Activated CD8-positive, alpha-beta T cell treated with anti-CD3 and anti-CD28 coated beads for 36 hours (primary cell): Measurements from ENCODE around the gene CARD6. TPM values are rescaled to one million over a fixed set of nuclear protein-coding genes. Genes with fewer than 3 reads are reported as not detected.
"Not testable (repeated sequence)": the region's sequence is repeated elsewhere in the genome, so short reads cannot be mapped to it uniquely, and the experiment has no call there.

Source experiments
- ATAC-seq: fragments of 200-7000 bp; cut with Tn5 transposase; one replicate; pipeline ENCODE4 v1.10.0; 2021; ENCODE audit warnings: mild to moderate bottlenecking, moderate library complexity
- CTCF ChIA-PET: fragments of 350-600 bp; sonication (Branson Sonifier 250); formaldehyde crosslinking; loops from one replicate; lab custom pipeline; 2021; ENCODE audit warnings: antibody characterized with exemption; lab: Charles Lee
- POLR2A ChIA-PET: fragments of 350-600 bp; sonication (Branson Sonifier 250); formaldehyde crosslinking; loops from one replicate; lab custom pipeline; 2021; ENCODE audit warnings: antibody characterized with exemption; lab: Charles Lee
- DNase-seq: peaks from one replicate; pipeline ENCODE4 v3.0.0-alpha.2; 2020
- H3K27ac Mint-ChIP-seq: one replicate; pipeline ENCODE4 v1.8.0; 2021; ENCODE audit warnings: mild to moderate bottlenecking, mixed read lengths
- H3K27me3 Mint-ChIP-seq: one replicate; pipeline ENCODE4 v1.8.0; 2021; ENCODE audit warnings: mixed read lengths
- H3K36me3 Mint-ChIP-seq: one replicate; pipeline ENCODE4 v1.8.0; 2021; ENCODE audit warnings: low read depth, mixed read lengths
- H3K4me1 Mint-ChIP-seq: one replicate; pipeline ENCODE4 v1.8.0; 2021; ENCODE audit warnings: low read depth, mixed read lengths
- H3K4me3 Mint-ChIP-seq: one replicate; pipeline ENCODE4 v1.8.0; 2021; ENCODE audit warnings: mild to moderate bottlenecking, moderate library complexity, mixed read lengths
- H3K9me3 Mint-ChIP-seq: one replicate; pipeline ENCODE4 v1.8.0; 2021; ENCODE audit warnings: mixed read lengths
- intact Hi-C: fragments of 100-400 bp; cut with micrococcal nuclease; formaldehyde crosslinking; loops from one replicate; pipeline ENCODE4 v1.10.0; 2022
- total RNA-seq, 2 experiments: library from RNA; stranded (reverse); gene quantifications; one replicate each; pipeline ENCODE4 v1.2.3, GENCODE V29; 2021
- TF ChIP-seq, protein P1 (sequence below): fragments of 200-600 bp; IDR thresholded peaks from one replicate; pipeline ENCODE4 v1.8.0; 2022; ENCODE audit warnings: antibody characterized with exemption, mild to moderate bottlenecking

The CARD6 gene
- total RNA-seq, 2 experiments from 2014 or later = 1.2 to 1.4 TPM

DNA sequence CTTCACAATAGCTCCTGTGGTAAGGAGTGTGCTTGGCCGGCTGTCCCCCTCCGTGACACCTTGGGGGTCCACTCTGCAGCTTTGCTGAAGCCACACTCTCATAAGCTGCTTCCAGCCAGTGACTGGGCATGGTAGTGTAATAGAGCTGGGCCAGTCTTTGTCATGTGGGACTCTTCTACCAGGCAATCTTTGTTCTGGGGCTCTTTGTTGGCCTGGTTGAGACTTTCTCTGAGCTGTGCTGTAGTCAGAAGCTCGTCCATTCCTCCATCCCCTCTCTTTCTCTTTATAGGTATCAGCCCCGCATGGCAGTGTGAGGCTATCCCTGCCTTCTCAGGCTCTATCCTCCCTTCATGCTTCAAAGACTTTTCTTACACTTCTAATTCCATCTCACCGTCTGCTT, 25.7 kb downstream of the CARD6 start:
- Mint-ChIP-seq H3K27me3 (peaks cover 6% of the 10 kb centered on the region), H3K9me3 (peaks cover 9% of the 10 kb centered on the region), H3K4me3 (no peak overlapping the region), H3K36me3 (no peaks in the 10 kb centered on the region), H3K4me1 (no peaks in the 10 kb centered on the region), H3K27ac (no peak overlapping the region)
- no peak for DNase-seq
- POLR2A ChIA-PET = no interaction called here
- ATAC-seq = no peak
- intact Hi-C loops = no loop called here
- CTCF ChIA-PET = no interaction called here
- TF ChIP-seq, protein P1, sequence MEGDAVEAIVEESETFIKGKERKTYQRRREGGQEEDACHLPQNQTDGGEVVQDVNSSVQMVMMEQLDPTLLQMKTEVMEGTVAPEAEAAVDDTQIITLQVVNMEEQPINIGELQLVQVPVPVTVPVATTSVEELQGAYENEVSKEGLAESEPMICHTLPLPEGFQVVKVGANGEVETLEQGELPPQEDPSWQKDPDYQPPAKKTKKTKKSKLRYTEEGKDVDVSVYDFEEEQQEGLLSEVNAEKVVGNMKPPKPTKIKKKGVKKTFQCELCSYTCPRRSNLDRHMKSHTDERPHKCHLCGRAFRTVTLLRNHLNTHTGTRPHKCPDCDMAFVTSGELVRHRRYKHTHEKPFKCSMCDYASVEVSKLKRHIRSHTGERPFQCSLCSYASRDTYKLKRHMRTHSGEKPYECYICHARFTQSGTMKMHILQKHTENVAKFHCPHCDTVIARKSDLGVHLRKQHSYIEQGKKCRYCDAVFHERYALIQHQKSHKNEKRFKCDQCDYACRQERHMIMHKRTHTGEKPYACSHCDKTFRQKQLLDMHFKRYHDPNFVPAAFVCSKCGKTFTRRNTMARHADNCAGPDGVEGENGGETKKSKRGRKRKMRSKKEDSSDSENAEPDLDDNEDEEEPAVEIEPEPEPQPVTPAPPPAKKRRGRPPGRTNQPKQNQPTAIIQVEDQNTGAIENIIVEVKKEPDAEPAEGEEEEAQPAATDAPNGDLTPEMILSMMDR = no peak

DNA sequence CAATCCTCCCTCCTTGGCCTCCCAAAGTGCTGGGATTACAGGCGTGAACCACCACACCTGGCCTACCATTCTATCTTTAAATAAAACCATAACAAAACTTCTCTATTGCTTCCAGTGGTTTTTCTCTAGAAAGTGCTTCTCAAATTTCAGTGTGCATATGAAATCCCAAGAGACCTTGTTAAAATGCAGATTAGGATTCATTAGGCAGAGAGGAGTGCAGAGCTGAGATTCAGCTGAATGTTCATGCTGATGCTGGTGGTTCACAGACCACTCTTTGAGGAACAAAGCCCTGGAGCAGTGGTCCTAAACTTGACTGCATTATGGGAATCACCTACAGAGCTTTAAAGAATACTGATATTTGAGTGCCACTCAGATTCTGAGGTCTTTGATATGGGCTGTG, 28.2 kb downstream of the CARD6 start:
- Mint-ChIP-seq H3K27me3 (peaks cover 9% of the 10 kb centered on the region), H3K4me1 (no peaks in the 10 kb centered on the region), H3K9me3 (peaks cover 7% of the 10 kb centered on the region), H3K36me3 (no peaks in the 10 kb centered on the region), H3K27ac (no peak overlapping the region), H3K4me3 (no peak overlapping the region)
- DNase-seq (no peak), ATAC-seq (no peak)
- TF ChIP-seq, protein P1 = no peak
- intact Hi-C loops = no loop called here
- ChIA-PET CTCF (no interaction called here), POLR2A (no interaction called here)

DNA sequence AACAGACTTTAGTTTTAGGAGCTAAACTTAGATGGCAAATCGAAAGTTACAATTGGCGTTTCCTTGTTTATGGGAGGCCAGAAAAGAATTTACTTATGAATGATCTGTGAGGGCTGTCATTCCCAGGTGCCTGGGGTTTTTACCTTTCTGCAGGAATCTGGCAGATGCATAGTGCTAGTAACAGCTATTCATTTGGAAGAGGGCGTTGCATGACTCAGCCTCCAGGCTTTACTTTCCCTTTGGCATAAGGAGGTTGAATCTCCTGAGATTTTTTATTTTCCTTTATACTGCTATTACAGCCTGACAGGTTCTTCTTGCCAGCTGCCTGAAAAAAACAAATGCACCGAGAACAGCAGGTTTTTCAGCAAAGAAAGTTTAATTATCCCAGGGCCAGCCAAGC, 30.0 kb downstream of the CARD6 start:
- Mint-ChIP-seq H3K4me1 (no peaks in the 10 kb centered on the region), H3K9me3 (no peaks in the 10 kb centered on the region), H3K4me3 (no peak overlapping the region), H3K27me3 (peaks cover 9% of the 10 kb centered on the region), H3K36me3 (no peaks in the 10 kb centered on the region), H3K27ac (no peak overlapping the region)
- ATAC-seq (no peak), DNase-seq (no peak)
- CTCF ChIA-PET = interaction anchor here (0.6 to 1.3 kb wide), 3 partner anchors 20 to 209 kb away, joined by 3 to 4 read pairs (median 3); no protein-coding TSS in a partner anchor
- TF ChIP-seq, protein P1 = no peak
- POLR2A ChIA-PET = no interaction called here
- intact Hi-C loops = no loop called here

DNA sequence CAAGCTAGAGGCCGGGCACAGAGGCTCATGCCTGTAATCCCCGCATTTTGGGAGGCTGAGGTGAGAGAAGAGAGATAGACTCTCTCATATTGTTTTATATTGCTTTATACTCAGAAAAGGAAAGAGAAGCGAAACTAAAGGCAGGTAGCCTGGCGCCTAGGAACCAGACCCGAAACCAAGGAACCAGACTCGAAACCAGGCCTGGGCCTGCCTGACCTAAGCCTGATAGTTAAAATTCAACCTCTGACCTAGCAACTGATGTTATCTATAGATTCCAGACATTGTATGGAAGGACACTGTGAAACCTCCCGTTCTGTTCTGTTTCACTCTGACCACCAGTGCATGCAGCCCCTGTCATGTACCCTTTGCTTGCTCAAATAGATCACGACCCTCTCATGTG, 31.1 kb downstream of the CARD6 start:
- H3K27me3 Mint-ChIP-seq, H3K27ac Mint-ChIP-seq, intact Hi-C loops, DNase-seq, H3K9me3 Mint-ChIP-seq, H3K36me3 Mint-ChIP-seq, POLR2A ChIA-PET, ATAC-seq, CTCF ChIA-PET, H3K4me3 Mint-ChIP-seq, H3K4me1 Mint-ChIP-seq: not testable (repeated sequence)

DNA sequence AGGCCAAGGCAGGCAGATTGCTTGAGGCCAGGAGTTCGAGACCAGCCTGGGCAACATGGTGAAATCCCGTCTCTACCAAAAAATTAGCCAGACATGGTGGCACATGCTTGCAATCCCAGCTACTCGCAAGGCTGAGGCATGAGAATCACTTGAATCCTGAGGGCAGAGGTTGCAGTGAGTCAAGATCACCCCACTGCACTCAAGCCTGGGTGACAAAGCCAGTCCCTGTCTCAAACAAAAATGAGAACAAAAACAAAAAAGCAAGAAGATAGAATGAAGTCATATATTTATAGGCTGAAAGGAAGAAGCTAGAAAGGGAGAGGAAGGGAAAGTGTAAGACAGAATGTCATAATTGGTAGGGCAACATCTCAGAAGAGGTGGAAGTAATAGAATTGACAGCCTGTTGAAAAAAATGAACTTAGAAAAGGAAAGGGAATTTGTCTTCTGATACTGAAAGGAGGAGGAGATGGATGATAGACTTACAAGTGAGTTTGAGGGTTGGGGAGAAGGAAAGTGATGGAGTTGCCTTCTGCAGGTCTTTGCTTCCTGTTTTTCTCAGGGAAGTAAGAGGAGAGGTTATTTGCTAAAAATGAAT, 32.2 kb downstream of the CARD6 start:
- intact Hi-C loops = no loop called here
- ChIA-PET CTCF (no interaction called here), POLR2A (no interaction called here)
- Mint-ChIP-seq H3K4me1 (no peaks in the 10 kb centered on the region), H3K4me3 (no peak overlapping the region), H3K9me3 (peaks cover 8% of the 10 kb centered on the region), H3K36me3 (peaks cover 3% of the 10 kb centered on the region), H3K27me3 (peaks cover 5% of the 10 kb centered on the region), H3K27ac (no peak overlapping the region)
- TF ChIP-seq, protein P1 = no peak
- DNase-seq (no peak), ATAC-seq (no peak)
